ENCODE data around the gene DCAF15. TPM values are rescaled to one million over a fixed set of nuclear protein-coding genes. Genes with fewer than 3 reads are reported as not detected.

DCAF15 gene, protein sequence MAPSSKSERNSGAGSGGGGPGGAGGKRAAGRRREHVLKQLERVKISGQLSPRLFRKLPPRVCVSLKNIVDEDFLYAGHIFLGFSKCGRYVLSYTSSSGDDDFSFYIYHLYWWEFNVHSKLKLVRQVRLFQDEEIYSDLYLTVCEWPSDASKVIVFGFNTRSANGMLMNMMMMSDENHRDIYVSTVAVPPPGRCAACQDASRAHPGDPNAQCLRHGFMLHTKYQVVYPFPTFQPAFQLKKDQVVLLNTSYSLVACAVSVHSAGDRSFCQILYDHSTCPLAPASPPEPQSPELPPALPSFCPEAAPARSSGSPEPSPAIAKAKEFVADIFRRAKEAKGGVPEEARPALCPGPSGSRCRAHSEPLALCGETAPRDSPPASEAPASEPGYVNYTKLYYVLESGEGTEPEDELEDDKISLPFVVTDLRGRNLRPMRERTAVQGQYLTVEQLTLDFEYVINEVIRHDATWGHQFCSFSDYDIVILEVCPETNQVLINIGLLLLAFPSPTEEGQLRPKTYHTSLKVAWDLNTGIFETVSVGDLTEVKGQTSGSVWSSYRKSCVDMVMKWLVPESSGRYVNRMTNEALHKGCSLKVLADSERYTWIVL
- total RNA-seq, result 10 to 100 TPM; 51.3 to 51.9 TPM

DNA sequence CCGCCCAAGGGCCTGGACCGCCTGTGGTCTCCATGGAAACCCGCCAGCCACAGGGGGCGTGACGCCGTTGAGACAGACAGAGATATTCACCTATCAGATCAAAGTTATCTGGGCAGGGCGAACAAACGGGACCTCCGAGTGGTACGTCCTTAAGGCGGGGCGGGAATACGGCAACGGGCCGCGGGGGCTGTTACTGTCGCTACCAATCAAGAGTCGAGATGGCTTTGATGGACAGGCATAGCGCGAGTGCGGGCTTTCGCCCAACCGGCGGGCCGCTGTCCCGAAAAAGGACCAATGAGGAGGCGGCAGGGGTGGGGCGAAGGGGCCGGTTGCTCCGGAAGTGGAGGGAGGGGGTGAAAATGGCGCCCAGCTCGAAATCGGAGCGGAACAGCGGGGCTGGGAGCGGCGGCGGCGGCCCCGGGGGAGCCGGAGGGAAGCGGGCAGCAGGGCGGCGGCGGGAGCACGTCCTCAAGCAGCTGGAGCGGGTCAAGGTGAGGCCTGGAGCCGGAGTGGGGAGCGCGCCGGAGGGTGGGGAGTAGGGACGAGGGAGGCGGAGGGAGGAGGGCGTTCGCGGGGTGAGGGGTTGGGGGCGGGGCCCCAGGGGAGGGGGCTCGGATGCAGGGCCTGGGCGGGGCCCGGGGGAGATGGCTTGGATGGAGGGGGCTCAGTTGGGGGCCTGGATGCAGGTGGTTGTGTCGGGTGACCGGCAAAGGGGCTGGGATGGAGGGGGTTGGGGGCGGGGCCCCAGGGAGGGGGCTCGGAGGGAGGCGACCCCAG lies at the start of gene DCAF15:
DCAF15 (plus strand) TSS at position 356 of the 777 bp plus-strand sequence; CDS start at position 360, 4 bp downstream.
- Mint-ChIP-seq H3K4me3 (peak within 1 kb of the TSS; percentile 94), H3K36me3 (ENCODE audit: low read depth) (peaks cover 8% of the 10 kb centered on the region), H3K27me3 (no peaks in the 10 kb centered on the region), H3K9me3 (no peaks in the 10 kb centered on the region), H3K4me1 (ENCODE audit: low read depth) (peaks cover 13% of the 10 kb centered on the region), H3K27ac (peak within 1 kb of the TSS; percentile 90)
- POLR2A ChIA-PET, result interaction anchor here (0.9 to 1.5 kb wide), 7 partner anchors 14 to 80 kb away, joined by 3 to 6 read pairs (median 4); partner anchors contain the start of genes IL27RA and PODNL1
- TF ChIP-seq, protein P1, sequence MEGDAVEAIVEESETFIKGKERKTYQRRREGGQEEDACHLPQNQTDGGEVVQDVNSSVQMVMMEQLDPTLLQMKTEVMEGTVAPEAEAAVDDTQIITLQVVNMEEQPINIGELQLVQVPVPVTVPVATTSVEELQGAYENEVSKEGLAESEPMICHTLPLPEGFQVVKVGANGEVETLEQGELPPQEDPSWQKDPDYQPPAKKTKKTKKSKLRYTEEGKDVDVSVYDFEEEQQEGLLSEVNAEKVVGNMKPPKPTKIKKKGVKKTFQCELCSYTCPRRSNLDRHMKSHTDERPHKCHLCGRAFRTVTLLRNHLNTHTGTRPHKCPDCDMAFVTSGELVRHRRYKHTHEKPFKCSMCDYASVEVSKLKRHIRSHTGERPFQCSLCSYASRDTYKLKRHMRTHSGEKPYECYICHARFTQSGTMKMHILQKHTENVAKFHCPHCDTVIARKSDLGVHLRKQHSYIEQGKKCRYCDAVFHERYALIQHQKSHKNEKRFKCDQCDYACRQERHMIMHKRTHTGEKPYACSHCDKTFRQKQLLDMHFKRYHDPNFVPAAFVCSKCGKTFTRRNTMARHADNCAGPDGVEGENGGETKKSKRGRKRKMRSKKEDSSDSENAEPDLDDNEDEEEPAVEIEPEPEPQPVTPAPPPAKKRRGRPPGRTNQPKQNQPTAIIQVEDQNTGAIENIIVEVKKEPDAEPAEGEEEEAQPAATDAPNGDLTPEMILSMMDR (IDR thresholded peaks at IDR 0.05), result no peak
- CTCF ChIA-PET, result interaction anchor here (0.8 to 1.5 kb wide), 6 partner anchors 8 to 106 kb away, joined by 3 to 7 read pairs (median 4); partner anchors contain the start of gene IL27RA
- peak; percentile 99 for ATAC-seq
- DNase-seq, result peak; percentile 99
- intact Hi-C loops (cut with micrococcal nuclease), result no loop called here

DNA sequence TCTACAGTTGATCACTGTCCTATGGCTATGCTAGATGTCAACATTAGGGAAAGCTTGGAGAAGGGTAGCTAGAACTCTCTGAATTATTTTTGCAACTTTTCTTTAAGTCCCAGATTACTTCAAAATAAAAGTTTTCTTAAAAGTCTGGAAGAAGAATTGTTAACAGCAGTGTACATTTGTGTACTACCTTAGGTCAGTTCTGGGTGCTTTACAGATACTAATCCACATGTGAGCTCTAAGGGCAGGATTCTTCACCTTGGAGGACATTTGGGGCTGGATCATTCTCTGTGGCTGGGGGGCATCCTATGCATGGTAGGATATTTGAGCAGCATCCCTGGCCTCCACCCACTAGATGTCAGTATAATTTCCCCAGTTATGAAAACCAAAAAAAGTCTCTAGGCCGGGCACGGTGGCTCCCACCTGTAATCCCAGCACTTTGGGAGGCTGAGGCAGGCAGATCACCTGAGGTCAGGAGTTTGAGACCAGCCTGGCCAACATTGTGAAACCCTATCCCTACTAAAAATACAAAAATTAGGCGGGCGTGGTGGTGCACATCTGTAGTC lies 49.2 kb upstream of the DCAF15 start:
- peak; percentile 62 for DNase-seq
- no peak for ATAC-seq
- Mint-ChIP-seq H3K36me3 (ENCODE audit: low read depth) (peaks cover 6% of the 10 kb centered on the region), H3K9me3 (no peaks in the 10 kb centered on the region), H3K27ac (no peak overlapping the region), H3K4me3 (no peak overlapping the region), H3K27me3 (no peaks in the 10 kb centered on the region), H3K4me1 (ENCODE audit: low read depth) (peaks cover 18% of the 10 kb centered on the region)
- TF ChIP-seq, protein P1 (IDR thresholded peaks at IDR 0.05), result peak; percentile 63
- POLR2A ChIA-PET, result interaction anchor here (0.7 kb wide), 1 partner anchor 174 kb away, joined by 3 read pairs; no protein-coding TSS in a partner anchor
- intact Hi-C loops (cut with micrococcal nuclease), result no loop called here
- CTCF ChIA-PET, result interaction anchor here (0.6 to 2.6 kb wide), 16 partner anchors 10 to 234 kb away, joined by 3 to 11 read pairs (median 3); partner anchors contain the start of genes IL27RA and MISP3

DNA sequence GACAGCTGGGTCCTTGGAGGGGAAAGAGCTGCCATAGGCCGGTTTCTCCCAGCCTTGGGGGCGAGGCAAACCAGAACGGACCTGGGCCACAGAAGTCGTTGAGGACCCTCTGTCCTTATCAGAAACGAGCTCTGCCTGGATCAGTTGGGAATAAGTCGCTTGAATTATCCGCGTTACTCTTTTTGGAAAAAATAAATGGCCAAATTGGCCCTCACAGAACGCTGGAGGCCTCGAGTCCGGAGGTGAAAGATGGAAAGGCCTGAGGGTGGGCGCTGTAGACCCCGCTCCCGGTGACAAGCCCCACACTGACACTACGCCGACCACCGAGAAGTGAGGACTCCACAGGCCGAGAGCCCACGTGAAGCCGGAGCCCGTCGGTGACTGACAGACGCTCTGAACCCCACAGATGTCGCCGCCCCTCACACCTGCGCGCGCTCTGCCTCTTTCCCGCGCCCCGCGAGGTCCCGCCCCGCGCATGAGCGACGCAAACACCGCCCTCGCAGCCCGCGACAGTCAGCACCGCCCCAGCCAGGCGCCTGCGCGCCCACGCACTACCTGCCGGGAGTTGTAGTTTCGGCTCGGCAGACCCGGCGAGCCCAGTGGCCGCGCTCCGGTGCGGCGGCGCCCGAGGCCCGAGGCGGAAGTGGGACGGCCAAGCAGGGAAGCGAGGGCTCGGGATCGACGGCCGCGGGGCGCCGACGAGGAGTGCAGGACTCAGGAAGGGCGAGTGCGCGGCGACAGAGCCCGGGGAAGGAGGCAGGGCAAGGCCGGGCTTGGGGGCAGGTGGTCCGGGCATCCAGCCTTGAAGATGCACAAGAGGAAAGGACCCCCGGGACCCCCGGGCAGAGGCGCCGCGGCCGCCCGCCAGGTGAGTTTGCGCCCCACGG lies 46.4 kb upstream of the DCAF15 start, which contains the start of the genes BRME1 and CC2D1A:
BRME1 (minus strand) TSS at position 484 of the 887 bp plus-strand sequence. CDS start 1,225 bp downstream, outside the sequence.
CC2D1A (plus strand) TSS at position 568 of the 887 bp plus-strand sequence; CDS start at position 809, 241 bp downstream.
- DNase-seq, result peak; percentile 98
- ChIA-PET POLR2A (interaction anchor here (1.0 to 1.1 kb wide), 2 partner anchors 24 to 25 kb away, joined by 3 to 4 read pairs; no protein-coding TSS in a partner anchor), CTCF (interaction anchor here (1.1 kb wide), 1 partner anchor 167 kb away, joined by 3 read pairs; the partner anchor contains the start of gene MISP3)
- peak within 1 kb of the TSS; percentile 92 for H3K27ac Mint-ChIP-seq
- H3K36me3 Mint-ChIP-seq (ENCODE audit: low read depth), result peaks cover 13% of the 10 kb centered on the region
- ATAC-seq, result peak; percentile 98
- intact Hi-C loops (cut with micrococcal nuclease), result no loop called here
- TF ChIP-seq, protein P1 (IDR thresholded peaks at IDR 0.05), result no peak
- H3K4me3 Mint-ChIP-seq, result peak within 1 kb of the TSS; percentile 74
- no peaks in the 10 kb centered on the region for H3K27me3 Mint-ChIP-seq
- peaks cover 18% of the 10 kb centered on the region for H3K4me1 Mint-ChIP-seq (ENCODE audit: low read depth)
- H3K9me3 Mint-ChIP-seq, result no peaks in the 10 kb centered on the region

DNA sequence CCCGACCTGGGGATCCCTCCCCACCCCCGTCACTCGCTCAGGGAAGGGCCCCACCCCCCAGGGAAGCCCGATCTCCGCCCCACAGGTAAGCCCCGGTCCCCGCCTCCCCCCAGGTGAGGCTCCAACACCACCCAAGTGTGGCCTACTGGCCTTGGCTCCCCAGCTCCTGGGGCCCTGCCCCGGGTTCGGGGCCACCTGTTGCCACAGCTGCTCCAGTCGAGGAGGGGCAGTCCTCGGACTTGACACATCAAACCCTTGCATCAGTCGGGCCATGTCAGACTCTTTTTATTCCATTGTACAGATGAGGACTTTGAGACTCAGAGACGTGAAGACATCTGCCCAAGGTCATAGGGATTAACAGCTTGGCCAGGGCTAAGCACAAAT lies 45.8 kb upstream of the DCAF15 start:
- CTCF ChIA-PET, result interaction anchor here (0.8 to 1.5 kb wide), 5 partner anchors 33 to 166 kb away, joined by 3 to 8 read pairs (median 4); partner anchors contain the start of genes IL27RA and MISP3

More for the DNA sequence above, 45.8 kb upstream of the DCAF15 start:
- peak overlapping the region; percentile 62 for H3K27ac Mint-ChIP-seq
- ATAC-seq, result peak; percentile 18
- intact Hi-C loops (cut with micrococcal nuclease), result no loop called here
- no peaks in the 10 kb centered on the region for H3K9me3 Mint-ChIP-seq
- POLR2A ChIA-PET, result no interaction called here
- no peaks in the 10 kb centered on the region for H3K27me3 Mint-ChIP-seq
- H3K4me3 Mint-ChIP-seq, result peak overlapping the region; percentile 74
- H3K4me1 Mint-ChIP-seq (ENCODE audit: low read depth), result peaks cover 18% of the 10 kb centered on the region
- TF ChIP-seq, protein P1 (IDR thresholded peaks at IDR 0.05), result no peak
- H3K36me3 Mint-ChIP-seq (ENCODE audit: low read depth), result peaks cover 15% of the 10 kb centered on the region
- peak; percentile 34 for DNase-seq
